CD4-positive, CD25-positive, alpha-beta regulatory T cell (primary cell): ENCODE data around the gene POP7. TPM values are rescaled to one million over a fixed set of nuclear protein-coding genes. Genes with fewer than 3 reads are reported as not detected.
A peak's percentile ranks its signal among the peaks of the same experiment; 100 is the strongest.
"Not testable (repeated sequence)": the region's sequence is repeated elsewhere in the genome, so short reads cannot be mapped to it uniquely, and the experiment has no call there.

ENCODE experiments used
- ATAC-seq, 2 donors: fragments of 150-1000 bp; cut with Tn5 transposase; one replicate each; pipeline ENCODE4 v1.10.0; 2021; ENCODE audit warnings: low read depth in 2 of 2, moderate number of reproducible peaks in 2 of 2, moderate library complexity in 1 of 2
- DNase-seq, 3 donors: peaks; one replicate each; pipeline versions ENCODE4 v3.0.0 to v3.0.0-alpha.2; 2012 to 2022; ENCODE audit warnings: mixed read lengths in 1 of 3
- H3K27ac ChIP-seq: one replicate; pipeline ENCODE4 v1.7.0; 2013; ENCODE audit warnings: mild to moderate bottlenecking, low read length; ENCODE audit not compliant: insufficient read depth, poor library complexity, severe bottlenecking
- H3K27me3 ChIP-seq: one replicate; pipeline ENCODE4 v1.7.0; 2013; ENCODE audit warnings: low read length; ENCODE audit not compliant: control insufficient read depth, insufficient read depth
- H3K36me3 ChIP-seq: one replicate; pipeline ENCODE4 v1.7.0; 2013; ENCODE audit warnings: mild to moderate bottlenecking, low read length, moderate library complexity; ENCODE audit not compliant: control insufficient read depth, insufficient read depth
- H3K4me1 ChIP-seq: 2 replicates; pipeline ENCODE4 v1.7.0; 2013; ENCODE audit warnings: mild to moderate bottlenecking, low read length; ENCODE audit not compliant: insufficient read depth, control insufficient read depth, poor library complexity, severe bottlenecking
- H3K4me3 ChIP-seq: one replicate; pipeline ENCODE4 v1.7.0; 2013; ENCODE audit warnings: low read depth, mild to moderate bottlenecking, low read length, moderate library complexity
- H3K9me3 ChIP-seq, 2 experiments: 1 replicate in 1 of 2; 2 replicates in 1 of 2; pipeline ENCODE4 v1.7.0; 2013; ENCODE audit warnings: low read length in 2 of 2, mild to moderate bottlenecking in 1 of 2, moderate library complexity in 1 of 2; ENCODE audit not compliant: control insufficient read depth in 2 of 2
- H3K27ac Mint-ChIP-seq, 3 donors: one replicate each; pipeline ENCODE4 v1.8.0; 2020 to 2022; ENCODE audit warnings: mild to moderate bottlenecking in 3 of 3, mixed read lengths in 3 of 3, moderate library complexity in 2 of 3
- H3K27me3 Mint-ChIP-seq: one replicate; pipeline ENCODE4 v1.8.0; 2022; ENCODE audit warnings: mild to moderate bottlenecking, mixed read lengths
- H3K36me3 Mint-ChIP-seq: one replicate; pipeline ENCODE4 v1.8.0; 2020; ENCODE audit warnings: mixed read lengths
- H3K4me1 Mint-ChIP-seq, 4 donors: one replicate each; pipeline ENCODE4 v1.8.0; 2020 to 2022; ENCODE audit warnings: mixed read lengths in 4 of 4, mild to moderate bottlenecking in 1 of 4
- H3K4me3 Mint-ChIP-seq, 4 donors: one replicate each; pipeline ENCODE4 v1.8.0; 2020 to 2022; ENCODE audit warnings: mild to moderate bottlenecking in 4 of 4, mixed read lengths in 4 of 4, moderate library complexity in 3 of 4
- H3K9me3 Mint-ChIP-seq, 7 donors: one replicate each; pipeline ENCODE4 v1.8.0; 2020 to 2022; ENCODE audit warnings: mixed read lengths in 7 of 7, mild to moderate bottlenecking in 3 of 7, moderate library complexity in 2 of 7
- polyA plus RNA-seq, 4 donors: library from polyadenylated mRNA; unstranded; fragments of 300-500 nt; fragmentation: Illumina TruSeq; gene quantifications; one replicate each; pipeline ENCODE4 v1.2.3, GENCODE V29; 2021
- total RNA-seq: library from RNA; stranded (reverse); gene quantifications from one replicate; pipeline ENCODE4 v1.2.3, GENCODE V29; 2022

The POP7 gene
- 11.3 TPM for total RNA-seq
- polyA plus RNA-seq = 10 to 100 TPM; 57.2 to 63.0 (median 61.5) TPM

GRCh38 chr7:100705753-100706671 lies at the start of gene POP7:
Gene POP7 (plus strand): TSS chr7:100706121. CDS start chr7:100706831, 710 bp downstream.
- Mint-ChIP-seq H3K4me3 (peak within 1 kb of the TSS; percentile 91 to 96 (median 94)), H3K36me3 (no peaks in the 10 kb centered on the region), H3K27ac (peak within 1 kb of the TSS; percentile 90 to 96 (median 93)), H3K27me3 (peaks cover 12% of the 10 kb centered on the region), H3K4me1 (peaks cover 0 to 23% (median 7%) of the 10 kb centered on the region in 4 donors), H3K9me3 (no peaks in the 10 kb centered on the region)
- peak; percentile 97 to 98 (median 98) for DNase-seq
- Histone ChIP-seq H3K27me3 (no peaks in the 10 kb centered on the region), H3K9me3 (no peaks in the 10 kb centered on the region), H3K4me3 (peak within 1 kb of the TSS; percentile 75), H3K27ac (peak within 1 kb of the TSS; percentile 90), H3K36me3 (no peaks in the 10 kb centered on the region), H3K4me1 (peaks cover 20% of the 10 kb centered on the region)
- ATAC-seq = peak; percentile 95

GRCh38 chr7:100662194-100662776 lies 43.6 kb upstream of the POP7 start:
- H3K4me3 ChIP-seq, ATAC-seq, H3K27me3 ChIP-seq, DNase-seq, H3K27ac ChIP-seq, H3K4me1 Mint-ChIP-seq, H3K9me3 ChIP-seq, H3K36me3 Mint-ChIP-seq, H3K4me1 ChIP-seq, H3K36me3 ChIP-seq, H3K4me3 Mint-ChIP-seq, H3K9me3 Mint-ChIP-seq, H3K27ac Mint-ChIP-seq: not testable (repeated sequence)
- peaks cover 50% of the 10 kb centered on the region for H3K27me3 Mint-ChIP-seq

GRCh38 chr7:100665168-100665726 lies 40.7 kb upstream of the POP7 start:
- Histone ChIP-seq H3K36me3 (no peaks in the 10 kb centered on the region), H3K9me3 (no peaks in the 10 kb centered on the region), H3K4me1 (no peaks in the 10 kb centered on the region), H3K27me3 (no peaks in the 10 kb centered on the region), H3K4me3 (no peak overlapping the region), H3K27ac (no peak overlapping the region)
- Mint-ChIP-seq H3K36me3 (no peaks in the 10 kb centered on the region), H3K9me3 (peaks cover 0 to 2% (median 0%) of the 10 kb centered on the region in 7 donors), H3K27me3 (peaks cover 30% of the 10 kb centered on the region), H3K4me3 (no peak overlapping the region), H3K27ac (peak overlapping the region in 1 of 3 donors; percentile 78), H3K4me1 (no peaks in the 10 kb centered on the region)
- no peak for ATAC-seq
- DNase-seq = no peak

- Histone ChIP-seq H3K27me3 (no peaks in the 10 kb centered on the region), H3K27ac (no peak overlapping the region), H3K9me3 (no peaks in the 10 kb centered on the region), H3K36me3 (no peaks in the 10 kb centered on the region), H3K4me3 (no peak overlapping the region), H3K4me1 (no peaks in the 10 kb centered on the region)
- H3K36me3 Mint-ChIP-seq = no peaks in the 10 kb centered on the region
- ATAC-seq = no peak
- H3K4me1 Mint-ChIP-seq = peaks cover 0 to under 1% (median 0%) of the 10 kb centered on the region in 4 donors
- H3K4me3 Mint-ChIP-seq = no peak overlapping the region
- peaks cover 19% of the 10 kb centered on the region for H3K27me3 Mint-ChIP-seq
- peaks cover 0 to 2% (median 0%) of the 10 kb centered on the region in 7 donors for H3K9me3 Mint-ChIP-seq
- no peak for DNase-seq
- H3K27ac Mint-ChIP-seq = peak overlapping the region in 1 of 3 donors; percentile 57
Observed at GRCh38 chr7:100667331-100668068, 38.4 kb upstream of the POP7 start.

- H3K9me3 Mint-ChIP-seq = peaks cover 0 to 2% (median 0%) of the 10 kb centered on the region in 7 donors
- no peak overlapping the region for H3K4me3 ChIP-seq
- ATAC-seq (no peak), DNase-seq (no peak)
- peaks cover 0 to 5% (median 1%) of the 10 kb centered on the region in 4 donors for H3K4me1 Mint-ChIP-seq
- H3K27ac ChIP-seq = no peak overlapping the region
- H3K36me3 Mint-ChIP-seq = no peaks in the 10 kb centered on the region
- H3K27ac Mint-ChIP-seq = no peak overlapping the region
- peaks cover 1% of the 10 kb centered on the region for H3K4me1 ChIP-seq
- peaks cover 22% of the 10 kb centered on the region for H3K27me3 Mint-ChIP-seq
- H3K27me3 ChIP-seq = no peaks in the 10 kb centered on the region
- no peaks in the 10 kb centered on the region for H3K36me3 ChIP-seq
- no peaks in the 10 kb centered on the region for H3K9me3 ChIP-seq
- peak overlapping the region in 1 of 4 donors; percentile 45 for H3K4me3 Mint-ChIP-seq
Observed at GRCh38 chr7:100668069-100668449, 37.9 kb upstream of the POP7 start.

- H3K4me3 ChIP-seq, H3K36me3 ChIP-seq, H3K36me3 Mint-ChIP-seq, H3K4me1 Mint-ChIP-seq, H3K4me3 Mint-ChIP-seq, H3K27ac Mint-ChIP-seq, ATAC-seq, H3K27me3 ChIP-seq, H3K27ac ChIP-seq, H3K4me1 ChIP-seq, H3K9me3 ChIP-seq, H3K9me3 Mint-ChIP-seq, DNase-seq: not testable (repeated sequence)
- H3K27me3 Mint-ChIP-seq = peaks cover 27% of the 10 kb centered on the region
Observed at GRCh38 chr7:100669106-100669505, 36.8 kb upstream of the POP7 start.

- peaks cover 6% of the 10 kb centered on the region for H3K4me1 ChIP-seq
- Mint-ChIP-seq H3K4me3 (peak overlapping the region in 2 of 4 donors; percentile 8 to 38), H3K9me3 (peaks cover 0 to 3% (median 0%) of the 10 kb centered on the region in 7 donors), H3K4me1 (peaks cover 0 to 8% (median 3%) of the 10 kb centered on the region in 4 donors), H3K27ac (no peak overlapping the region), H3K36me3 (no peaks in the 10 kb centered on the region), H3K27me3 (peaks cover 27% of the 10 kb centered on the region)
- no peak overlapping the region for H3K27ac ChIP-seq
- no peak overlapping the region for H3K4me3 ChIP-seq
- H3K9me3 ChIP-seq = no peaks in the 10 kb centered on the region
- DNase-seq (no peak), ATAC-seq (no peak)
- no peaks in the 10 kb centered on the region for H3K36me3 ChIP-seq
- no peaks in the 10 kb centered on the region for H3K27me3 ChIP-seq
Observed at GRCh38 chr7:100670074-100670473, 35.8 kb upstream of the POP7 start.
